ENCODE results near the gene DNM3. TPM values are rescaled to one million over a fixed set of nuclear protein-coding genes. Genes with fewer than 3 reads are reported as not detected.

Gene DNM3
- total and polyA plus RNA-seq, 2 experiments from 2014 or later, result 0.11 to 1.4 TPM

DNA sequence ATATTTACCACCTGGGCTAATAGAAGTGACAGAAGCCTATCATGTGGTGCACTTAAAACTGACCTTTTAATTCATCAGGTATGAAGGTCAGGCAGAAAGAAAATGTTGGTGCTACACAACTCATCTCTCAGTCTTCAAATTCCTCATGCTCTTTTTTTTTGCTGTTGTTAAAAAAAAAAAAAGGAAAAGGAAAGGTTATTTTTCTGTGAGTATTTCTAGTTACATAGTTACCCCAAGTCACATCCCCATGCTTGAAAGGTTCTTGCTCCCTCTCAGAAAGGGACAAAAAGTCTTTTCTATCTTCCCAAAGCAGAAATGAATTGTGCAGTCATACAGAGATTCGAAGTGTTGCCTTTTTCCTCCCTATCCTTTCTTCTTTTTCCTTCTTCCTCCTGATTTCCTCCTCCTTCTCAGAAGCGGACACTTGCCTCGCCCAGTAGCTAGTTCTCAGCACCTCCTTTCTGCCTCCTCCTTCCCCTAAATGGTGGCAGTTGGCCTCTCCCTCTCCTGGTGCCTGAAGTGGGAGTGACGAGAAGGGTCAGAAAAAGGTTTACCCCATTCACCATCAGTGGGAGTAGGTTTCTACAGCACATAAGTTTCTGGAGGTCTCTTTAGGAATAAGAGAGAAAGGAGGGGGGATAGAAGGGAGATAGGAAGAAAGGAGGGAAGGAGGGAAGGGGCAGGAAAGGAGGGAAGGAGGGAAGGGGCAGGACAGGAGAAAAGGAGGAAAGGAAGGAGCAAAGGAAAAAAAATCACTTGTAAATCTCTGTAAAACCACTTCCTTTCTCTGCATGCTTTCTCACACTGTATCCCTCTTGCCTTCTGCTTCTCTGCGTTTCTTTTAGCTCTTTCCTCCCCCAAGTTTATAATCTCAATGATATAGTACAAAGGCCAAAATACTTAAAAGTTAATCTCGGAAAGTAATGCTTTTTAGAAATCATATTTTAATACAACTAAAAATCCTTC lies 558.7 kb downstream of the DNM3 start:
- H3K27me3 ChIP-seq (replicated peaks; ENCODE audit: insufficient read depth), result no peaks in the 10 kb centered on the region
- H3K4me1 ChIP-seq (ENCODE audit: insufficient read depth), result peaks cover 51% of the 10 kb centered on the region
- no peak overlapping the region for H3K27ac ChIP-seq
- H3K4me3 ChIP-seq, result no peak overlapping the region
- peaks cover 21% of the 10 kb centered on the region for H3F3A ChIP-seq (ENCODE audit: insufficient read depth)
- no peaks in the 10 kb centered on the region for H3K79me2 ChIP-seq (ENCODE audit: insufficient read depth)
- peak overlapping the region; percentile 28 for H3K4me2 ChIP-seq (ENCODE audit: unreplicated experiment)
- H3K9me2 ChIP-seq (ENCODE audit: insufficient read depth), result no peaks in the 10 kb centered on the region
- H2AFZ ChIP-seq, result peak overlapping the region; percentile 79
- H3K9ac ChIP-seq, result peak overlapping the region; percentile 17; the same call in 1 of the 2 replicates
- TF ChIP-seq EZH2phosphoT487 (IDR thresholded peaks at IDR 0.05; ENCODE audit: insufficient read depth, low read depth) (no peak), EZH2 (IDR thresholded peaks at IDR 0.05; ENCODE audit: insufficient read depth, poor library complexity, severe bottlenecking) (no peak)
- in situ Hi-C loops (cut with MboI), result loop anchor here (25.0 kb wide), 1 partner anchor 588 kb away; no protein-coding TSS in a partner anchor
- H3K36me3 ChIP-seq (ENCODE audit: low read depth), result no peaks in the 10 kb centered on the region
- 50 to 52% methylated on average over 6 of the region's 6 CpGs for WGBS, 2 experiments (ENCODE audit: low coverage in 1 of 2, low lambda C conversion rate in 2 of 2, missing lambda C conversion rate in 2 of 2)
- DNase-seq, result no peak
- no peaks in the 10 kb centered on the region for H3K9me3 ChIP-seq (ENCODE audit: low read depth)
- no peaks in the 10 kb centered on the region for H4K20me1 ChIP-seq (ENCODE audit: insufficient read depth)

DNA sequence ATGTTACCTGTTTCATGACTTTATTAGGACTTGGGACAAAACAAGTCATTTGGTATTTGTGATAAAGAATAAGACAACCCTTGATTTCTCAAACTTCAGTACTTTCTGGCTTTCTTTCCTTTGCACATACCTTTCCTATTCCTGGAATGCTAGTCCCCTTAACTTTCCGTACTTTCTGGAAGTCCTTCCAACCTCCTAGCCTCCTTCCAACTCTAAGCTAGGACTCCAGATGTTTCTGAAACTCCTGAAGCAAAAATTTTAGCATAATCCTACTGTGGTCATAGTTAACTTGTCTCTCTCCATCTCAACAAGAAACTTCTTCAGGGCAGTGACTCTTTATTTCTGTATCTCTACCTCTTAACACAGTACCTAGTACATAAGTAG lies 559.4 kb downstream of the DNM3 start:
- Histone ChIP-seq H3K27me3 (replicated peaks; ENCODE audit: insufficient read depth) (no peaks in the 10 kb centered on the region), H4K20me1 (ENCODE audit: insufficient read depth) (no peaks in the 10 kb centered on the region), H3K4me3 (no peak overlapping the region), H2AFZ (peak overlapping the region; percentile 30; the same call in 1 of the 2 replicates), H3K9me3 (ENCODE audit: low read depth) (no peaks in the 10 kb centered on the region), H3K4me2 (ENCODE audit: unreplicated experiment) (no peak overlapping the region), H3K9me2 (ENCODE audit: insufficient read depth) (no peaks in the 10 kb centered on the region), H3K27ac (no peak overlapping the region), H3F3A (ENCODE audit: insufficient read depth) (peaks cover 21% of the 10 kb centered on the region), H3K9ac (no peak overlapping the region), H3K4me1 (ENCODE audit: insufficient read depth) (peaks cover 54% of the 10 kb centered on the region), H3K36me3 (ENCODE audit: low read depth) (no peaks in the 10 kb centered on the region), H3K79me2 (ENCODE audit: insufficient read depth) (no peaks in the 10 kb centered on the region)
- in situ Hi-C loops (cut with MboI), result loop anchor here (25.0 kb wide), 1 partner anchor 588 kb away; no protein-coding TSS in a partner anchor
- WGBS, 2 experiments (ENCODE audit: low coverage in 1 of 2, low lambda C conversion rate in 2 of 2, missing lambda C conversion rate in 2 of 2), result 61 to 65% methylated on average over 1 of the region's 1 CpG
- TF ChIP-seq EZH2phosphoT487 (IDR thresholded peaks at IDR 0.05; ENCODE audit: insufficient read depth, low read depth), result no peak
- TF ChIP-seq EZH2 (IDR thresholded peaks at IDR 0.05; ENCODE audit: insufficient read depth, poor library complexity, severe bottlenecking), result no peak
- no peak for DNase-seq

DNA sequence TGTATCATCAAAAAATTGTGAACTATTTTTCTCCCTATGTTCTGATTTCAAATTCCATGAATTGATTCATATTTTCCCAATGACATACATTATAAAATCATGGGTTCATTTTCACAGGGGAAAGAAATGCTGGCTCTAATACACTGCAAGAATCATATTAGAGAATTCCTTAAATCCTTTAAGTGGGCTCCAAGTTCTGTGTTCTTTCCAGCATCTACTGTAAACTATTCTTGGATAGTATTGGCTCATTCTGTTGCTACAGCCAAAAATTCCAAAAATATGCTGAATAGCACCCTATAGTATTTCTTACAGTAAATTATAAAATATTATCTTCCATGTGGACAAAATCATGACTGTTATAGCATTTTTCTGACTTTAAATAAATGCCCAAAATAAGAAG lies 560.2 kb downstream of the DNM3 start:
- no peak overlapping the region for H3K4me2 ChIP-seq (ENCODE audit: unreplicated experiment)
- no peak overlapping the region for H3K27ac ChIP-seq
- H2AFZ ChIP-seq, result no peak overlapping the region
- no peaks in the 10 kb centered on the region for H4K20me1 ChIP-seq (ENCODE audit: insufficient read depth)
- H3K9me2 ChIP-seq (ENCODE audit: insufficient read depth), result no peaks in the 10 kb centered on the region
- in situ Hi-C loops (cut with MboI), result loop anchor here (25.0 kb wide), 1 partner anchor 589 kb away; no protein-coding TSS in a partner anchor
- H3K36me3 ChIP-seq (ENCODE audit: low read depth), result no peaks in the 10 kb centered on the region
- H3F3A ChIP-seq (ENCODE audit: insufficient read depth), result peaks cover 21% of the 10 kb centered on the region
- no peaks in the 10 kb centered on the region for H3K9me3 ChIP-seq (ENCODE audit: low read depth)
- peaks cover 58% of the 10 kb centered on the region for H3K4me1 ChIP-seq (ENCODE audit: insufficient read depth)
- H3K79me2 ChIP-seq (ENCODE audit: insufficient read depth), result no peaks in the 10 kb centered on the region
- no peak overlapping the region for H3K9ac ChIP-seq
- H3K27me3 ChIP-seq (replicated peaks; ENCODE audit: insufficient read depth), result no peaks in the 10 kb centered on the region
- H3K4me3 ChIP-seq, result no peak overlapping the region
- no peak for DNase-seq
- no peak for TF ChIP-seq EZH2 (IDR thresholded peaks at IDR 0.05; ENCODE audit: insufficient read depth, poor library complexity, severe bottlenecking)
- TF ChIP-seq EZH2phosphoT487 (IDR thresholded peaks at IDR 0.05; ENCODE audit: insufficient read depth, low read depth), result no peak

DNA sequence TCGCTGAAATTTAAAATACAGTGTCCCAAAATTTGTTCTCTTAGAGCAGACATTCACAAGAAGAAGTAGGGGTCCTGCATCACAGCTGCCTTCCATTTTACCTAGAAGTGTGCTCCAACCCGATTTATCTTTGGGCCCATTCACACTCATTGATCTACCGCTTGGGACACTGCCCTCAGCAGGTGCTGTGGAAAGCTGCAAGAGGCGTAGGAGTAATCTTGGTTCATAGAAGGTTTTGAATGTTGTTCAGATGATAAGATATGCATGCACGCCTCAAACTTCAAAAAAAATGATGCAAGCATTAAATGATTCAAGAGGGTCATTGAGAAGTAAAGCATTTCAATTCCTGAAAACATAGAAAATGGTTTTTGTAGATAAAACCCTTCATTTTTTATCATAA lies 560.6 kb downstream of the DNM3 start:
- Histone ChIP-seq H3K27me3 (replicated peaks; ENCODE audit: insufficient read depth) (no peaks in the 10 kb centered on the region), H2AFZ (no peak overlapping the region), H3K9me2 (ENCODE audit: insufficient read depth) (no peaks in the 10 kb centered on the region), H3K9ac (no peak overlapping the region), H3K4me2 (ENCODE audit: unreplicated experiment) (no peak overlapping the region), H4K20me1 (ENCODE audit: insufficient read depth) (no peaks in the 10 kb centered on the region), H3K27ac (no peak overlapping the region), H3K9me3 (ENCODE audit: low read depth) (no peaks in the 10 kb centered on the region), H3K36me3 (ENCODE audit: low read depth) (no peaks in the 10 kb centered on the region), H3K4me1 (ENCODE audit: insufficient read depth) (peaks cover 55% of the 10 kb centered on the region), H3K79me2 (ENCODE audit: insufficient read depth) (no peaks in the 10 kb centered on the region), H3K4me3 (no peak overlapping the region), H3F3A (ENCODE audit: insufficient read depth) (peaks cover 21% of the 10 kb centered on the region)
- DNase-seq, result no peak
- TF ChIP-seq EZH2phosphoT487 (IDR thresholded peaks at IDR 0.05; ENCODE audit: insufficient read depth, low read depth) (no peak), EZH2 (IDR thresholded peaks at IDR 0.05; ENCODE audit: insufficient read depth, poor library complexity, severe bottlenecking) (no peak)
- in situ Hi-C loops (cut with MboI), result loop anchor here (25.0 kb wide), 1 partner anchor 590 kb away; no protein-coding TSS in a partner anchor
- 93 to 95% methylated on average over 5 of the region's 5 CpGs for WGBS, 2 experiments (ENCODE audit: low coverage in 1 of 2, low lambda C conversion rate in 2 of 2, missing lambda C conversion rate in 2 of 2)

All from GM23248 (cell line).